TTC549 (cell line): ENCODE measurements around the gene MARK1.

ENCODE experiments used
- FAIRE-seq: peaks from 2 replicates; lab custom pipeline; 2012; peaks lifted over from hg19 to GRCh38; lab: Jason Lieb, UNC

The MARK1 gene

GRCh38 chr1:220527908-220528678 lies at the start of gene MARK1:
Gene MARK1, plus strand, starts transcription at chr1:220528136. Its CDS starts 687 bp downstream, at chr1:220528823.
- no peak for FAIRE-seq

DNA sequence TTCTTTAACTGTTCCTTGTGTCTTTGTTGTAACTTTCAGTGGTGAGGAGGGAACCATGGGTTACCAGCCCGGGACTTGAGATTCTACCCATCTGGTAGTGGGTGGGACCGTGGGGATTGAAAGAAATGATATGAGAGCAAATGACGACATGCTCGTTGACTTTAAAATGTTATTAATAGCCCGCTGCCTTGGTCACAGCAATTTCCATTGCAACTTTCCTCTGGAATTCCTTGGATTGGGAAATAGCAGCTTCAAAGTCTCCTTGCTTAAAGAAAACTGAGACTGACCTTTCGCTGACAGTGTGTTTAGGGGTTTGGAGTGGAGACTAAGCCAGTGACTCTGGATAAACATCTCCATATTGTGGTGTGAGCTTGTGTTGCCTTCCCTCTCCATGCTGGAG lies 44.2 kb upstream of the MARK1 start:
- no peak for FAIRE-seq

DNA sequence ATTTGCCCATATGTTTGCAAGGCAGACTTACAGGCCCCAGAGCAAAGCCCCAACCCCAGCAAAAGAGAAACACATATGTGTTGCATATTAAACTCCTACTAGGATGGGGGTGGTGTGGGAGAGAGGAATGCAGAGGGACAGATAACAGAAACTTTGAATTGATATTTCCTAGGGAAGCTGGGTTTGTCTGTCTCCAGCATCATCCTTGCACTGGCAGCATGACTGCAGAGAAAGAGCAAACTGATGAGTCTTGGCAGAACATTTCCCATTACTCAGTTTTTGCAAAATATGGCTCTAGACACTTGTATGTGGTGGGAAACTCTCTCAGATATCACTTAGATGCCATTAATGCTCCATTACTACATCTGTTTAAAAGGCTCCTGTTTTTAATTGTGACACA lies 43.8 kb upstream of the MARK1 start:
- FAIRE-seq, result no peak

DNA sequence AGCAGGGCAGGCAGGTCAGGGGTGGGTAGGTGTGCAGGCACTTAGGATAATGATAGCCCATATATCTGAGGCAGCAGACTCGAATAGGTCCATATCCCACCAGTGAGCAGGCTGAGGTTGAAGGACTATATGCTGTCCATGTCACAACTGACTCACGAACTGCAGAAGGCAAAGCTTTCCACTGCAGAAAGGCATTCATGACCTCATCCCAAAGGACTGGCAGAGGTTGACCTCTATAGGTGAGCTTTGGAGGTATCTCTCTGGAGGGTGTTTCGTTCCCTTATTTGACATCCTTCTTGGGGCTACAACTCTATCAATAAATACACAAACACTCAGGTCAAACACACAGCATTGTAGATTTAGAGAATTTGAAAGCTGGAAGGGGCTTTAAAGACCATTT lies 42.8 kb upstream of the MARK1 start:
- FAIRE-seq, result no peak

DNA sequence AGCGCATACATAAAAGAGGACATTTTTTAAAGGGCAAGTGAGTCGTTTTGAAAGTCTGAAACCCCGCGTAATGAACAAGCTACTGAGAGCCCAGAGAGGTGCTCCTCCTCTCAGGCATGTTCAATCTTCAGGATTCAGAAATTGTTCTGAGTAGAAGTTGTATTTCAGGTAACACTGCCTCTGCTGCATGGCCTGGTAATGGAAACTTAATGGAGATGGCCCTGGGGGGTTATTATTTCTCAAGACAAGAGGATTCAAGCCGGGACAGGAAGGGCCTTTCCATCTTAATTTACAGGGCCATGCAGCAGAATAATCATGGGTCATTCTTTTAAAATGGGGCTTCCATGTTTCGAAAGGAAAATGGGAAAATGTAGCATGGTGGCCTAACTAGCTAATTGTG lies 42.1 kb upstream of the MARK1 start:
- no peak for FAIRE-seq

- no peak for FAIRE-seq
These were observed 40.6 kb upstream of the MARK1 start for GRCh38 chr1:220487297-220487820.

- no peak for FAIRE-seq
These were observed 36.0 kb upstream of the MARK1 start for GRCh38 chr1:220491891-220492290.

- no peak for FAIRE-seq
These were observed 30.6 kb upstream of the MARK1 start for GRCh38 chr1:220497220-220497947.

- no peak for FAIRE-seq
These were observed 29.7 kb upstream of the MARK1 start for GRCh38 chr1:220498188-220498587.

DNA sequence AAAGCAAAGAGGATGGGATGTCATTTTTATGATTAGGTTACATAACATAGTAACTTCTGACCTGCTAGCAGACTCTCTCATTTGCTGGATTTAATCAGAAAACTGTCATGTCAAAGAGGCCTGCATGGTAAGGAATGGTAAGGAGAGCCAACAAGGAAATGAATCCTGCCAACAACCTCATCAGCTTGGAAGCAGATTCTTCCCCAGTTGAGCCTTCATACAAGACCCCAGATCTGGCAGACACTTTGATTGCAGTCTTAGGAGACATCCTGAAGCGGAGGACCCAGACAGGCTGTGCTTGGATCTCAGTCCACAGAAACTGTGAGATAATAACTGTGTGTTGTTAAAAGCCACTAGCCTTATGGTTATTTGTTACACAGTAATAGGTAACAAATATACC lies 27.6 kb upstream of the MARK1 start:
- FAIRE-seq, result no peak

GRCh38 chr1:220504329-220504728 lies 23.6 kb upstream of the MARK1 start:
- no peak for FAIRE-seq

- FAIRE-seq, result no peak
These were observed 20.9 kb upstream of the MARK1 start for GRCh38 chr1:220507085-220507484.

GRCh38 chr1:220511179-220511578 lies 16.8 kb upstream of the MARK1 start:
- FAIRE-seq, result no peak

DNA sequence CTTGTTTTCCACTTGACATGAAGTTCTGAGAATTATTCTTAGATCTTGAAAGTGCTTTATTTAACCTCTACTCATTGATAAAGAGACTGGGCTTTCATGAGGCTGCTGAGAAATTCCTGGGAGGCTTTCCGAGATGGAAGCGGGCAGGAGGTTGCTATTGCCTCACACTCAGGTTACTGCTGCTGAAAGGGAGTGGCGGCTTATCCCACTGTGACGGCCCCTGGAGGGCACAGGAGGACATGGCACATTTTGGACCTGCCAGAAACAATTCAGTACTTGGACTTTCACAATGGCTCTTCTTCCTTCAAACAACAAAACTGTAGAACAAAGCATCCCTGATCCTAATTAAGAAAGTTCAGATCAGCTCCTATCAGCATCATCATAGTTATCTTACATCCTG lies 16.2 kb upstream of the MARK1 start:
- FAIRE-seq, result no peak

- FAIRE-seq, result no peak
These were observed 14.1 kb upstream of the MARK1 start for GRCh38 chr1:220513834-220514233.

DNA sequence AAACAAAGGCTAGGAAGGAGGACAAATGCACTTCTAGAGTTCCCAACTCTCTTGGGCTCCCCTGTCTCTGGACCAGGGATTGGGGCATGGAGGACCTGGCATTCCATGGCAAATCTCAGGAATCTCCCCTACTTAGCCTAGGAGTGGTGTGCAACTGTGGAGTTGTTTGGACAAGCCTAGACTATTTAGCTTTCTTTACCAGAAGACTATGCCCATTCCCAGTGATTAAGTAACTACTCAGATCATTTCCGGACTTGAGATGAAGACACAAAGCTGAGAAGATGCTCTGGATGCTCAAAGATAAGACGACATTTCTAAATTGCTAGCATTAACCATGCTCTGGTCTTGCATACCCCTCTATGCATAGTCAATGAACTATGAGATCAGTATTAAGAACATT lies 13.7 kb upstream of the MARK1 start:
- FAIRE-seq, result no peak

GRCh38 chr1:220516014-220516721 lies 11.8 kb upstream of the MARK1 start:
- FAIRE-seq, result no peak

DNA sequence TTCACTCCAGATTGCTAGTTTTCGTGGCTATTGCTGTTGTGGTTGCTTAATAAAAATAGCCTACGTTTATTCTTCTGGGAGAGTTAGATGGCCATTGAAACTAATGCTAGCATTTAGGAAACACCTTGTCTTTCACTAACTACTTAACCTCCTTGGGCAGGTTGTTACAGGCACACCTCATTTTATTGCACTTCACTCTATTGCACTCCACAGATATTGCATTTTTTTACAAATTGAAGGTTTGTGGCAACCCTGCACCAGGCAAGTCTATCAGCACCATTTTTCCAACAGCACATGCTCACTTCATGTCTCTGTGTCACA lies 11.3 kb upstream of the MARK1 start:
- no peak for FAIRE-seq

DNA sequence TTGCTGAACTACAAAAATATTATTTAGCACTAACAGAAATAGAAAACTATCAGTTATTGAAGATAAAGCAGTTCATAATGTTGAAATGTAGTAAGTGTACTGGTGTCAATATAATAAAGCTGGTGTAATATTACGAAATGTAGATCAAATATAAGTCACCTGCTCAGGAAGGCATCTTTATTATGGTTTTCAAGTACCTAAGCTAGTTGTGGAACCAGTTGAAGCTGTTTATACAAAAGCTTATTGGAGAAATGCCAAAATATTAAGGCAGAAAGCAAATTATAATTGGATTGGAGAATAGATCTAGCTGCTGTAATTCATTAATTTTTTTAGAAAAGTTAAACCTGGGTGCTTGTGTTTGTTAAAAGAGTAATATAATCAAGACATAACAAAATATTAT lies 6.2 kb upstream of the MARK1 start:
- no peak for FAIRE-seq

GRCh38 chr1:220526294-220526693 lies 1.6 kb upstream of the MARK1 start:
- no peak for FAIRE-seq

GRCh38 chr1:220527279-220527907 lies 543 bp upstream of the MARK1 start:
- FAIRE-seq, result no peak

DNA sequence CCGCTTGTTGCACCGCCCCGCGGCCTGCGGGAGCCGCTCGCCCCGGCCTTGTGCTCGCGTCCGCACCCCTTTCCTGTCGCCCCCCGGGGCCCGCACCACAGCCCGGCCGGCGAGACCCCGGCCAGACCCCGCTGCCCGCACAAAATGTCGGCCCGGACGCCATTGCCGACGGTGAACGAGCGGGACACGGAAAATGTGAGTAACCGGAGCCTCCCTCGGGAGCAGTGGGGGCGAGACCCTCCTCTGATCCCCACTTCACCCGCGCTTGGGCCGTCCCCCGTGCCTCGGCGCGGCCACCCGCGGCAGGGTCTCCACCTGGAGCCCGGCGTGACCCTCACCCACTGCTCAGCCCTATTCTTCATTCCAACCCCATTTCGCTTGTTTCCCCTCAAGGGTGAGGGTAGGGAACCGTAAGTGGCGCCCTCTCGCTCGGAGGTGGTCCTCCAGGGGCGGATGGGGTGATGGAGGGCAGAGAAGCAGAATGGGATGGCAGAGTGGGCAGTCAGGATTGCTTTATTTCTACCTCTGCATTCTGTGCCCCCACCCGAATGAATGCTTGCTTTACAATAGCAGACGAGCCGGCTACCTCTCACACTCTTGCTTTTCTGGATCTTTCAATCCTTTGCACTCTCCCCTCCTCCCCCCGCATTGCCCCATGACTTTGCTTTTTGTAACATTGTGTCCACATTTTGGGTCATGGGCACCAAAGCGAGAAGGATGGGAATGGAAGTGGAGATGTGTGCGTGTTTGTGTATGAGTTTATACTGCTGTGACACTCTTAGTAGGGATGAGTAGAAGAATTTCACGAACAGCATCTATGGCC lies 954 bp downstream of the MARK1 start:
- no peak for FAIRE-seq
